Ishikawa (cell line): ENCODE data around the gene MLF1.

Experiments
- RAD21 ChIP-seq: IDR thresholded peaks from 2 replicates; pipeline ENCODE4 v1.6.1; 2012; ENCODE audit warnings: low read depth
- TF ChIP-seq, protein P1 (sequence below): IDR thresholded peaks from 2 replicates; pipeline ENCODE4 v1.6.1; 2012

DNA sequence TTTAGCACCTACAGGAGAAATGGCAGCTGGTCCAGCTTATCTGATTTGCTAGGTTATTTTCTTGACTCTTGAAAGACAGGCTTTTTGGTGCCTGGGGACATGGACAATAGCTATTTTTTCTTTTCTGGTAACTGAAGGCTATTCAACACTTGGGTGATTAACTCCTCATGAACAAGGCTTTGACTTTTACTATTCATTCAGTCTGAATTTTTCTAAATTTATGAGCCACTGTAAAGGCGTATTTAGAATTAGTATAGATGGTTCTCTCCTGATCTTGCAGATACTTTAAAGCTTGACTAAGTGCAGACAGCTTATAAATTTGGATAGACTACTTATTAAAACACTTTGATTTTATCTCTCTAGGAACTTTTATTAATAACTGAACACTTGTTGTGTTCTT, 54.9 kb downstream of the MLF1 start:
- no peak for TF ChIP-seq RAD21
- TF ChIP-seq, protein P1, sequence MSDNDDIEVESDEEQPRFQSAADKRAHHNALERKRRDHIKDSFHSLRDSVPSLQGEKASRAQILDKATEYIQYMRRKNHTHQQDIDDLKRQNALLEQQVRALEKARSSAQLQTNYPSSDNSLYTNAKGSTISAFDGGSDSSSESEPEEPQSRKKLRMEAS, result no peak
